WTC11 (cell line): Measurements from ENCODE around the gene PTPN5. TPM values are rescaled to one million over a fixed set of nuclear protein-coding genes. Genes with fewer than 3 reads are reported as not detected.

Experiments
- ATAC-seq: fragments of 200-7000 bp; cut with Tn5 transposase; 2 replicates; pipeline ENCODE4 v1.10.0; 2021; ENCODE audit warnings: mild to moderate bottlenecking, moderate library complexity
- CTCF ChIA-PET: fragments of 300-600 bp; sonication (Branson Sonifier 250); formaldehyde crosslinking; loops from one replicate; lab custom pipeline; 2021; ENCODE audit warnings: antibody characterized with exemption; lab: Charles Lee
- POLR2A ChIA-PET: fragments of 350-600 bp; sonication (Branson Sonifier 250); formaldehyde crosslinking; loops from one replicate; lab custom pipeline; 2021; ENCODE audit warnings: antibody characterized with exemption; lab: Charles Lee
- DNase-seq: peaks from one replicate; pipeline ENCODE4 v3.0.0; 2021; ENCODE audit warnings: low spot score
- H3K27ac Mint-ChIP-seq: 2 replicates; pipeline ENCODE4 v1.8.0; 2021; ENCODE audit warnings: mixed read lengths
- H3K27me3 Mint-ChIP-seq: 2 replicates; pipeline ENCODE4 v1.8.0; 2021; ENCODE audit warnings: low read depth, mild to moderate bottlenecking, moderate library complexity, mixed read lengths
- H3K36me3 Mint-ChIP-seq: 2 replicates; pipeline ENCODE4 v1.8.0; 2021; ENCODE audit warnings: mixed read lengths
- H3K4me1 Mint-ChIP-seq: 2 replicates; pipeline ENCODE4 v1.8.0; 2022; ENCODE audit warnings: mixed read lengths
- H3K4me3 Mint-ChIP-seq: 2 replicates; pipeline ENCODE4 v1.8.0; 2021; ENCODE audit warnings: mild to moderate bottlenecking, moderate library complexity, mixed read lengths
- H3K9me3 Mint-ChIP-seq: 2 replicates; pipeline ENCODE4 v1.8.0; 2021; ENCODE audit warnings: mixed read lengths
- ATF3 ChIP-seq: sonication (generic); formaldehyde crosslinking; conservative IDR thresholded peaks from 2 replicates; pipeline ENCODE4 v1.8.1; 2022; ENCODE audit warnings: mild to moderate bottlenecking, missing genetic modification reagents
- IRF2 ChIP-seq: sonication (generic); formaldehyde crosslinking; IDR thresholded peaks from 2 replicates; pipeline ENCODE4 v1.8.0; 2022; ENCODE audit warnings: low read depth, missing genetic modification reagents, borderline replicate concordance
- JUN ChIP-seq: sonication (generic); formaldehyde crosslinking; IDR thresholded peaks from 2 replicates; pipeline ENCODE4 v1.8.0; 2023; ENCODE audit warnings: mild to moderate bottlenecking, missing genetic modification reagents
- KAT7 ChIP-seq: sonication (generic); formaldehyde crosslinking; IDR thresholded peaks from 2 replicates; pipeline ENCODE4 v1.8.1; 2023; ENCODE audit warnings: missing genetic modification reagents, mild to moderate bottlenecking, borderline replicate concordance
- MLX ChIP-seq: sonication (generic); formaldehyde crosslinking; IDR thresholded peaks from 2 replicates; pipeline ENCODE4 v1.8.1; 2023; ENCODE audit warnings: mild to moderate bottlenecking, missing genetic modification reagents, moderate library complexity
- MYBL2 ChIP-seq: sonication (generic); formaldehyde crosslinking; IDR thresholded peaks from 2 replicates; pipeline ENCODE4 v1.8.1; 2023; ENCODE audit warnings: mild to moderate bottlenecking, moderate library complexity, missing genetic modification reagents
- NFYB ChIP-seq: sonication (generic); formaldehyde crosslinking; conservative IDR thresholded peaks from 2 replicates; pipeline ENCODE4 v1.8.0; 2022; ENCODE audit warnings: low read depth, missing genetic modification reagents
- NR1H2 ChIP-seq: sonication (generic); formaldehyde crosslinking; IDR thresholded peaks from 2 replicates; pipeline ENCODE4 v1.9.0; 2021; ENCODE audit warnings: mild to moderate bottlenecking, moderate library complexity, missing genetic modification reagents
- OVOL2 ChIP-seq: fragments of 250-450 bp; sonication (Bioruptor Pico); IDR thresholded peaks from 2 replicates; pipeline ENCODE4 v1.9.0; 2021; ENCODE audit warnings: mild to moderate bottlenecking, borderline replicate concordance
- RELA ChIP-seq: sonication (generic); formaldehyde crosslinking; IDR thresholded peaks from 2 replicates; pipeline ENCODE4 v1.8.1; 2022; ENCODE audit warnings: missing genetic modification reagents, mild to moderate bottlenecking, borderline replicate concordance
- SP1 ChIP-seq: sonication (generic); formaldehyde crosslinking; conservative IDR thresholded peaks from 2 replicates; pipeline ENCODE4 v1.8.1; 2022; ENCODE audit warnings: missing genetic modification reagents
- TCF7 ChIP-seq: sonication (generic); formaldehyde crosslinking; IDR thresholded peaks from 2 replicates; pipeline ENCODE4 v1.8.0; 2022; ENCODE audit warnings: mild to moderate bottlenecking, low read depth, missing genetic modification reagents, moderate library complexity
- ZBTB21 ChIP-seq: sonication (generic); formaldehyde crosslinking; IDR thresholded peaks from 2 replicates; pipeline ENCODE4 v1.8.1; 2023; ENCODE audit warnings: mild to moderate bottlenecking, missing genetic modification reagents, borderline replicate concordance
- ZNF263 ChIP-seq: sonication (generic); formaldehyde crosslinking; IDR thresholded peaks from 2 replicates; pipeline ENCODE4 v1.8.1; 2022; ENCODE audit warnings: low read depth, mild to moderate bottlenecking, moderate library complexity, missing genetic modification reagents
- ZNF317 ChIP-seq: sonication (generic); formaldehyde crosslinking; IDR thresholded peaks from 2 replicates; pipeline ENCODE4 v1.8.1; 2023; ENCODE audit warnings: low read depth, mild to moderate bottlenecking, moderate library complexity, missing genetic modification reagents, borderline replicate concordance
- ZNF423 ChIP-seq: fragments of 250-450 bp; sonication (Bioruptor Pico); IDR thresholded peaks from 2 replicates; pipeline ENCODE4 v2.1.2; 2022; ENCODE audit warnings: mild to moderate bottlenecking, moderate library complexity
- total RNA-seq: library from RNA; stranded (reverse); gene quantifications from 3 replicates; pipeline ENCODE4 v1.2.3, GENCODE V29; 2021
- TF ChIP-seq, protein P1 (sequence below): sonication (generic); formaldehyde crosslinking; IDR thresholded peaks from 2 replicates; pipeline ENCODE4 v1.8.0; 2022; ENCODE audit warnings: mild to moderate bottlenecking, missing genetic modification reagents
- TF ChIP-seq, protein P2 (sequence below): sonication (generic); formaldehyde crosslinking; IDR thresholded peaks from 2 replicates; pipeline ENCODE4 v1.8.0; 2023; ENCODE audit warnings: missing genetic modification reagents, mild to moderate bottlenecking, borderline replicate concordance
- TF ChIP-seq, protein P3 (sequence below): sonication (generic); formaldehyde crosslinking; IDR thresholded peaks from 2 replicates; pipeline ENCODE4 v1.8.1; 2022; ENCODE audit warnings: low read depth, missing genetic modification reagents, borderline replicate concordance
- TF ChIP-seq, protein P4 (sequence below): fragments of 250-450 bp; sonication (Bioruptor Pico); IDR thresholded peaks from 2 replicates; pipeline ENCODE4 v1.9.0; 2021; ENCODE audit warnings: moderate library complexity, mild to moderate bottlenecking, inconsistent platforms, borderline replicate concordance

Gene PTPN5
- total RNA-seq, 1 experiment from 2014 or later, result 4.5 TPM

- H3K9me3 Mint-ChIP-seq, result no peaks in the 10 kb centered on the region
- POLR2A ChIA-PET, result interaction anchor here (0.7 kb wide), 1 partner anchor 69 kb away, joined by 3 read pairs; no protein-coding TSS in a partner anchor
- CTCF ChIA-PET, result interaction anchor here (0.9 to 3.6 kb wide), 8 partner anchors 10 to 69 kb away, joined by 3 to 21 read pairs (median 9); partner anchors contain the start of gene IGSF22
- peaks cover 13% of the 10 kb centered on the region for H3K4me1 Mint-ChIP-seq
- H3K27me3 Mint-ChIP-seq, result peaks cover 69% of the 10 kb centered on the region
- ATAC-seq (peak; percentile 38), DNase-seq (no peak)
- peak overlapping the region; percentile 62 for H3K4me3 Mint-ChIP-seq
- TF ChIP-seq OVOL2 (no peak), ATF3 (CRISPR knock-in tag) (no peak), ZNF423 (CRISPR knock-in tag) (no peak), ZNF317 (CRISPR knock-in tag) (no peak), MYBL2 (CRISPR knock-in tag) (no peak), SP1 (CRISPR knock-in tag) (no peak), MLX (CRISPR knock-in tag) (no peak), RELA (CRISPR knock-in tag) (no peak), JUN (CRISPR knock-in tag) (no peak), ZBTB21 (CRISPR knock-in tag) (no peak)
- TF ChIP-seq, protein P1, sequence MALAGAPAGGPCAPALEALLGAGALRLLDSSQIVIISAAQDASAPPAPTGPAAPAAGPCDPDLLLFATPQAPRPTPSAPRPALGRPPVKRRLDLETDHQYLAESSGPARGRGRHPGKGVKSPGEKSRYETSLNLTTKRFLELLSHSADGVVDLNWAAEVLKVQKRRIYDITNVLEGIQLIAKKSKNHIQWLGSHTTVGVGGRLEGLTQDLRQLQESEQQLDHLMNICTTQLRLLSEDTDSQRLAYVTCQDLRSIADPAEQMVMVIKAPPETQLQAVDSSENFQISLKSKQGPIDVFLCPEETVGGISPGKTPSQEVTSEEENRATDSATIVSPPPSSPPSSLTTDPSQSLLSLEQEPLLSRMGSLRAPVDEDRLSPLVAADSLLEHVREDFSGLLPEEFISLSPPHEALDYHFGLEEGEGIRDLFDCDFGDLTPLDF (CRISPR knock-in tag), result no peak
- H3K36me3 Mint-ChIP-seq, result no peaks in the 10 kb centered on the region
- no peak overlapping the region for H3K27ac Mint-ChIP-seq
Observed at GRCh38 chr11:18790883-18791206, 753 bp downstream of the PTPN5 start.

- TF ChIP-seq, protein P2, sequence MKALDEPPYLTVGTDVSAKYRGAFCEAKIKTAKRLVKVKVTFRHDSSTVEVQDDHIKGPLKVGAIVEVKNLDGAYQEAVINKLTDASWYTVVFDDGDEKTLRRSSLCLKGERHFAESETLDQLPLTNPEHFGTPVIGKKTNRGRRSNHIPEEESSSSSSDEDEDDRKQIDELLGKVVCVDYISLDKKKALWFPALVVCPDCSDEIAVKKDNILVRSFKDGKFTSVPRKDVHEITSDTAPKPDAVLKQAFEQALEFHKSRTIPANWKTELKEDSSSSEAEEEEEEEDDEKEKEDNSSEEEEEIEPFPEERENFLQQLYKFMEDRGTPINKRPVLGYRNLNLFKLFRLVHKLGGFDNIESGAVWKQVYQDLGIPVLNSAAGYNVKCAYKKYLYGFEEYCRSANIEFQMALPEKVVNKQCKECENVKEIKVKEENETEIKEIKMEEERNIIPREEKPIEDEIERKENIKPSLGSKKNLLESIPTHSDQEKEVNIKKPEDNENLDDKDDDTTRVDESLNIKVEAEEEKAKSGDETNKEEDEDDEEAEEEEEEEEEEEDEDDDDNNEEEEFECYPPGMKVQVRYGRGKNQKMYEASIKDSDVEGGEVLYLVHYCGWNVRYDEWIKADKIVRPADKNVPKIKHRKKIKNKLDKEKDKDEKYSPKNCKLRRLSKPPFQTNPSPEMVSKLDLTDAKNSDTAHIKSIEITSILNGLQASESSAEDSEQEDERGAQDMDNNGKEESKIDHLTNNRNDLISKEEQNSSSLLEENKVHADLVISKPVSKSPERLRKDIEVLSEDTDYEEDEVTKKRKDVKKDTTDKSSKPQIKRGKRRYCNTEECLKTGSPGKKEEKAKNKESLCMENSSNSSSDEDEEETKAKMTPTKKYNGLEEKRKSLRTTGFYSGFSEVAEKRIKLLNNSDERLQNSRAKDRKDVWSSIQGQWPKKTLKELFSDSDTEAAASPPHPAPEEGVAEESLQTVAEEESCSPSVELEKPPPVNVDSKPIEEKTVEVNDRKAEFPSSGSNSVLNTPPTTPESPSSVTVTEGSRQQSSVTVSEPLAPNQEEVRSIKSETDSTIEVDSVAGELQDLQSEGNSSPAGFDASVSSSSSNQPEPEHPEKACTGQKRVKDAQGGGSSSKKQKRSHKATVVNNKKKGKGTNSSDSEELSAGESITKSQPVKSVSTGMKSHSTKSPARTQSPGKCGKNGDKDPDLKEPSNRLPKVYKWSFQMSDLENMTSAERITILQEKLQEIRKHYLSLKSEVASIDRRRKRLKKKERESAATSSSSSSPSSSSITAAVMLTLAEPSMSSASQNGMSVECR (CRISPR knock-in tag), result no peak
- TF ChIP-seq KAT7 (CRISPR knock-in tag), result no peak
- TF ChIP-seq, protein P3, sequence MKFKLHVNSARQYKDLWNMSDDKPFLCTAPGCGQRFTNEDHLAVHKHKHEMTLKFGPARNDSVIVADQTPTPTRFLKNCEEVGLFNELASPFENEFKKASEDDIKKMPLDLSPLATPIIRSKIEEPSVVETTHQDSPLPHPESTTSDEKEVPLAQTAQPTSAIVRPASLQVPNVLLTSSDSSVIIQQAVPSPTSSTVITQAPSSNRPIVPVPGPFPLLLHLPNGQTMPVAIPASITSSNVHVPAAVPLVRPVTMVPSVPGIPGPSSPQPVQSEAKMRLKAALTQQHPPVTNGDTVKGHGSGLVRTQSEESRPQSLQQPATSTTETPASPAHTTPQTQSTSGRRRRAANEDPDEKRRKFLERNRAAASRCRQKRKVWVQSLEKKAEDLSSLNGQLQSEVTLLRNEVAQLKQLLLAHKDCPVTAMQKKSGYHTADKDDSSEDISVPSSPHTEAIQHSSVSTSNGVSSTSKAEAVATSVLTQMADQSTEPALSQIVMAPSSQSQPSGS, result no peak
Observed at GRCh38 chr11:18789942-18790341, 1.7 kb downstream of the PTPN5 start.

GRCh38 chr11:18785411-18785810 is 6.2 kb downstream of the PTPN5 start:
- H3K4me3 Mint-ChIP-seq, result no peak overlapping the region
- ATAC-seq, result no peak
- H3K9me3 Mint-ChIP-seq, result no peaks in the 10 kb centered on the region
- ChIA-PET CTCF (interaction anchor here (2.2 kb wide), 1 partner anchor 21 kb away, joined by 6 read pairs; no protein-coding TSS in a partner anchor), POLR2A (no interaction called here)
- peaks cover 29% of the 10 kb centered on the region for H3K27me3 Mint-ChIP-seq
- H3K36me3 Mint-ChIP-seq, result no peaks in the 10 kb centered on the region
- H3K27ac Mint-ChIP-seq, result no peak overlapping the region
- H3K4me1 Mint-ChIP-seq, result peaks cover 6% of the 10 kb centered on the region
- no peak for DNase-seq
- TF ChIP-seq IRF2 (CRISPR knock-in tag) (no peak), TCF7 (no peak), ZNF263 (CRISPR knock-in tag) (no peak), NFYB (CRISPR knock-in tag) (no peak), NR1H2 (CRISPR knock-in tag) (no peak)
- TF ChIP-seq, protein P4, sequence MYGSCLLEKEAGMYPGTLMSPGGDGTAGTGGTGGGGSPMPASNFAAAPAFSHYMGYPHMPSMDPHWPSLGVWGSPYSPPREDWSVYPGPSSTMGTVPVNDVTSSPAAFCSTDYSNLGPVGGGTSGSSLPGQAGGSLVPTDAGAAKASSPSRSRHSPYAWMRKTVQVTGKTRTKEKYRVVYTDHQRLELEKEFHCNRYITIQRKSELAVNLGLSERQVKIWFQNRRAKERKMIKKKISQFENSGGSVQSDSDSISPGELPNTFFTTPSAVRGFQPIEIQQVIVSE (CRISPR knock-in tag), result no peak
- TF ChIP-seq, protein P3, result no peak

More at GRCh38 chr11:18789942-18790341, 1.7 kb downstream of the PTPN5 start:
- Mint-ChIP-seq H3K4me3 (peak overlapping the region; percentile 62), H3K4me1 (peaks cover 13% of the 10 kb centered on the region), H3K27ac (no peak overlapping the region), H3K27me3 (peaks cover 66% of the 10 kb centered on the region), H3K9me3 (no peaks in the 10 kb centered on the region), H3K36me3 (no peaks in the 10 kb centered on the region)
- POLR2A ChIA-PET, result no interaction called here
- DNase-seq, result no peak
- CTCF ChIA-PET, result interaction anchor here (1.5 to 3.6 kb wide), 5 partner anchors 11 to 68 kb away, joined by 4 to 21 read pairs (median 15); no protein-coding TSS in a partner anchor
- no peak for ATAC-seq
